ENCODE measurements around the gene CASZ1. TPM values are rescaled to one million over a fixed set of nuclear protein-coding genes. Genes with fewer than 3 reads are reported as not detected.

The CASZ1 gene
- total and polyA plus RNA-seq, 8 donors: 6.0 to 166 (median 39.8) TPM

GRCh38 chr1:10670190-10670589 is 126.3 kb downstream of the CASZ1 start:
- peaks cover 88 to 100% (median 95%) of the 10 kb centered on the region in 4 donors for H3K4me1 ChIP-seq
- H3K27me3 ChIP-seq: no peaks in the 10 kb centered on the region
- WGBS, 5 donors: 69 to 88% (median 81%) methylated on average over 5 to 10 of the region's 10 CpGs
- no peak overlapping the region for H3K4me3 ChIP-seq
- peaks cover 0 to 3% (median under 1%) of the 10 kb centered on the region in 4 donors for H3K36me3 ChIP-seq
- no peak for DNase-seq
- intact Hi-C loops (cut with DNase I; ENCODE audit: low total_unique reads): no loop called here
- no peak for TF ChIP-seq POLR2A (IDR thresholded peaks at IDR 0.05)
- no peak for TF ChIP-seq POLR2AphosphoS5 (IDR thresholded peaks at IDR 0.05)
- TF ChIP-seq, protein P1, sequence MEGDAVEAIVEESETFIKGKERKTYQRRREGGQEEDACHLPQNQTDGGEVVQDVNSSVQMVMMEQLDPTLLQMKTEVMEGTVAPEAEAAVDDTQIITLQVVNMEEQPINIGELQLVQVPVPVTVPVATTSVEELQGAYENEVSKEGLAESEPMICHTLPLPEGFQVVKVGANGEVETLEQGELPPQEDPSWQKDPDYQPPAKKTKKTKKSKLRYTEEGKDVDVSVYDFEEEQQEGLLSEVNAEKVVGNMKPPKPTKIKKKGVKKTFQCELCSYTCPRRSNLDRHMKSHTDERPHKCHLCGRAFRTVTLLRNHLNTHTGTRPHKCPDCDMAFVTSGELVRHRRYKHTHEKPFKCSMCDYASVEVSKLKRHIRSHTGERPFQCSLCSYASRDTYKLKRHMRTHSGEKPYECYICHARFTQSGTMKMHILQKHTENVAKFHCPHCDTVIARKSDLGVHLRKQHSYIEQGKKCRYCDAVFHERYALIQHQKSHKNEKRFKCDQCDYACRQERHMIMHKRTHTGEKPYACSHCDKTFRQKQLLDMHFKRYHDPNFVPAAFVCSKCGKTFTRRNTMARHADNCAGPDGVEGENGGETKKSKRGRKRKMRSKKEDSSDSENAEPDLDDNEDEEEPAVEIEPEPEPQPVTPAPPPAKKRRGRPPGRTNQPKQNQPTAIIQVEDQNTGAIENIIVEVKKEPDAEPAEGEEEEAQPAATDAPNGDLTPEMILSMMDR (IDR thresholded peaks at IDR 0.05): no peak
- no peak for TF ChIP-seq EP300 (IDR thresholded peaks at IDR 0.05)
- H3K27ac ChIP-seq: peak overlapping the region; percentile 49 to 97 (median 91)
- H3K9me3 ChIP-seq: no peaks in the 10 kb centered on the region

- H3K4me3 ChIP-seq: no peak overlapping the region
- intact Hi-C loops (cut with DNase I; ENCODE audit: low total_unique reads): no loop called here
- WGBS, 5 donors: 47 to 69% (median 68%) methylated on average over 5 to 12 of the region's 12 CpGs
- TF ChIP-seq POLR2A (IDR thresholded peaks at IDR 0.05): no peak
- TF ChIP-seq, protein P1 (IDR thresholded peaks at IDR 0.05): no peak
- TF ChIP-seq EP300 (IDR thresholded peaks at IDR 0.05): no peak
- no peak for TF ChIP-seq POLR2AphosphoS5 (IDR thresholded peaks at IDR 0.05)
- H3K27me3 ChIP-seq: no peaks in the 10 kb centered on the region
- DNase-seq: no peak
- H3K4me1 ChIP-seq: peaks cover 88 to 100% (median 95%) of the 10 kb centered on the region in 4 donors
- H3K9me3 ChIP-seq: no peaks in the 10 kb centered on the region
- peaks cover 4 to 9% (median 7%) of the 10 kb centered on the region in 4 donors for H3K36me3 ChIP-seq
- H3K27ac ChIP-seq: peak overlapping the region; percentile 88 to 97 (median 91)
Observed at GRCh38 chr1:10669570-10669969, 126.9 kb downstream of the CASZ1 start.

DNA sequence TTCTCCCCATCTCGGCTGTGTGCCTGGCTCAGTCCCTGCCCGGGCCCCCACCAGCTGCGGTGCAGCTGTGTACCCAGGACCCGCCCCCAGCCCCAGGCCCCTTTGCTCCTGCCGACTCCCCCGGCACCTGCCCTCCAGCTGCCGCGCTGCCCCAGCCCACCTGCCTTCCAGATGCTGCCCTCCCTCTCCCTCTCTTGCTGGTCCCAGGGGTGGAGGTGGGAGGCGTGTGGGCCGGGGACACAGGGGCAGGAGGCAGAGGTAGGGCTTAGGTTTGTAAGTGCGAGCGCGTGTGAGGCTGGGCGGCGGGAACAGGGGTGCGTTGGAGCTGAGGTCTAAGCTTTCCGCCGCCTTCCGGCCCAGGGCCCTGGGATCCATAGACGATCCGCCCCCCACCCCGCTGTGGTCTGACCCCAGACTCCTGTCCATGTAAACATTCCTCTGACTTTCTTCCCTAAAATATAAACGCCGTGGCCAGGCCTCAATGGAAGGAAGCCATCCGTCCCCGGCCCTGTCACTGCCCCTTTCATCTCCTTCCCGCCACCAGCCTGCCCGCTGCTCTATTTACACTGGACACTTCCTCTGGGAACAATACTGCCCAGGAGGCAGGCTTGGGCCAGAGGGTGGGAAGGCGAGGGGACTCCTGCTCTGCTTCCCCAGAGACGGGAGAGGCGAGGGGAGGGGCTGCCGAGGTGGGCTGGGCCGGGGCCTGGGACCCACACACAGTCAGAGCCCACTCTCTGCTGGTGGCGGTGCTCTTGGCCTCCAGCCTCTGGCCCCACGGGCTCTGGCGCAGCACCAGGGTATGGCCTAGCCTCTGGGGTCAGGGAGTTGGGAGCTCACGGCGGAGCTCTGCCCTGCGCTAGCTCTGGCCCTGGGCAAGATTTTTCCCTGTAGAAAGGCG is 128.3 kb downstream of the CASZ1 start:
- peak; percentile 60 for DNase-seq
- TF ChIP-seq POLR2AphosphoS5 (IDR thresholded peaks at IDR 0.05) (no peak), POLR2A (IDR thresholded peaks at IDR 0.05) (no peak), EP300 (IDR thresholded peaks at IDR 0.05) (no peak)
- TF ChIP-seq, protein P1 (IDR thresholded peaks at IDR 0.05): no peak
- WGBS, 5 donors: 23 to 48% (median 35%) methylated on average over 25 to 40 of the region's 40 CpGs
- peaks cover 10 to 20% (median 13%) of the 10 kb centered on the region in 4 donors for H3K36me3 ChIP-seq
- H3K9me3 ChIP-seq: no peaks in the 10 kb centered on the region
- no peak overlapping the region for H3K4me3 ChIP-seq
- H3K4me1 ChIP-seq: peaks cover 89 to 100% (median 96%) of the 10 kb centered on the region in 4 donors
- intact Hi-C loops (cut with DNase I; ENCODE audit: low total_unique reads): no loop called here
- peak overlapping the region; percentile 88 to 97 (median 91) for H3K27ac ChIP-seq
- H3K27me3 ChIP-seq: no peaks in the 10 kb centered on the region

DNA sequence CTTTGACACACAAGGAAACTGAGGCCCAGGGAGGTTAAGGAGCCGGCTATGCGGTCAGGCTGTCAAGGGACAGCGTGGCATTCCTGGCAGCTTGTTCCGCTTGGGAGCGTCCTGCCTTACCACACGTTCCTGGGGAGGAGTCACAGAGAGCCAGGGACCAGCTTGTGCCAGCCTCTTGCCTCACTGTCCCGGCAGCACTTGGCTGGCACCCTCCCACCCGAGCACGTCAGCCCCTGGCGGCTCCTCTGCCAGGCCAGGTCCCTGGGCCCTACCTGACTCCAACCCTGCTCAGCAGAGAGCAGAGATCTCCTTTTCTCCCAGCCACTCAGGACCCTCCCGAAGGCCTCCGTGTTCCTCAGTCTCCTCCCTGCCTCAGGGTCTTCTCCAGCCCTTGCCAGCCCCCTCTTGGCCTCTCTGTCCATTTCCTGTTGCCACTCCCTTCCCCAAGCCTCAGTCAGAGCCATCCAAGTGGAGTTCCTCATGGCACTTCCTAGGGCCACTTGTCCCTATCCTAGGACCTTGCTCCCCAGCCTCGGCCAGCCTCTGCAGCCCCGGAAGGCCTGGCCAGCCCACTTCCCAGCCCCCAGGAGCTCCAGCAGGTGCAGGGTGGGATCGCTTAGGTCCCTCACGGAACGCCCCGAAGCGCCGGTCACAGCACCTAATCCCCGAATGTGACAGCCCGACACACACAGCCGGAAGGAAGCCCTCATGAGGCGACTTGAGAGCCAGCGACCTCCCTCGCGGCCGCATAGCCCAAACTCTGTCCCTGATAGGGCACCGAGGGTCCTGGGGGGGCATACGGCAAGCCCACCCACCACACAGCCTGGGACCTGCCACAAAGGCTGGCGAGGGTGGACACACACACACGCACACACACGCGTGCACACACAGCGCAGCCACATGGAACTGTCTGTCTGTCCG is 130.3 kb downstream of the CASZ1 start:
- H3K4me1 ChIP-seq: peaks cover 81 to 92% (median 86%) of the 10 kb centered on the region in 4 donors
- H3K4me3 ChIP-seq: no peak overlapping the region
- no peaks in the 10 kb centered on the region for H3K9me3 ChIP-seq
- peaks cover 10 to 20% (median 13%) of the 10 kb centered on the region in 4 donors for H3K36me3 ChIP-seq
- TF ChIP-seq POLR2A (IDR thresholded peaks at IDR 0.05) (peak in 2 of 4 donors; percentile 27 to 44), POLR2AphosphoS5 (IDR thresholded peaks at IDR 0.05) (peak; percentile 84 to 88 (median 84)), EP300 (IDR thresholded peaks at IDR 0.05) (peak; percentile 56)
- TF ChIP-seq, protein P1 (IDR thresholded peaks at IDR 0.05): no peak
- intact Hi-C loops (cut with DNase I; ENCODE audit: low total_unique reads): no loop called here
- 58 to 74% (median 62%) methylated on average over 21 to 36 of the region's 36 CpGs for WGBS, 5 donors
- H3K27me3 ChIP-seq: no peaks in the 10 kb centered on the region
- peak overlapping the region; percentile 88 to 97 (median 91) for H3K27ac ChIP-seq
- DNase-seq: peak in 1 of 2 donors; percentile 95

Measured in stomach (tissue), 9 donors.